ENCODE results near the gene ZNF329.
A peak's percentile ranks its signal among the peaks of the same experiment; 100 is the strongest.
"Not testable (repeated sequence)": the region's sequence is repeated elsewhere in the genome, so short reads cannot be mapped to it uniquely, and the experiment has no call there.

The ZNF329 gene

DNA sequence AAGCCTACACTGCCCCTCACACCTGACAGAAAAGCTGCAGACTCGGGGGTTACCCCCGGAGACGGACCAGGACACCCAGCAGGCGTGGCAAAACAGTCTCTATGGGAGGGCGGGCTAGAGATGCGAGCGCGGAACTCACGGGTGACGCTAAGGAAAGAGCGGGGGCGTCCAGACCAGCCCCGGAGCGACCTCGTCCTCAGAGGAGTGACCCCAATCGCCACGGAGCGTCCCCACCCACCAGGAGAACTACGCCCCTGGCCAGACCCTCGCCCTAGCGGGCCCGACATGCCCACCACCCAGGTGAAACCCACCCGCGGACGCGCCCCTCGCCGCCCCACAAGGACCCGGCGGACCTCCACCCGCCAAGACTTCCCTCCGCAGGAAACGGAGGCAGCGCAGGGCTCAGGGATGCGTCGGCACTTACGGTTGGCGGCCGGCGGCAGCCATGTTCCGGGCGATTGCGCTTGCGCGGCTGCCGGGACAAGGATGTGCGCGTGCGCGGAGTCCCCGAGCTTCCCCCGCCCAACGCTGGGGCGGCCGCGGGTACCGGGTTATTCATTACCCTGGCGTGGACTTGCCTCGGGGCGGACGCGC lies at the start of gene ZNF329:
ZNF329 (minus strand) TSS at position 462 of the 594 bp plus-strand sequence. CDS start 21,286 bp downstream, outside the sequence.
- DNase-seq: peak; percentile 94

DNA sequence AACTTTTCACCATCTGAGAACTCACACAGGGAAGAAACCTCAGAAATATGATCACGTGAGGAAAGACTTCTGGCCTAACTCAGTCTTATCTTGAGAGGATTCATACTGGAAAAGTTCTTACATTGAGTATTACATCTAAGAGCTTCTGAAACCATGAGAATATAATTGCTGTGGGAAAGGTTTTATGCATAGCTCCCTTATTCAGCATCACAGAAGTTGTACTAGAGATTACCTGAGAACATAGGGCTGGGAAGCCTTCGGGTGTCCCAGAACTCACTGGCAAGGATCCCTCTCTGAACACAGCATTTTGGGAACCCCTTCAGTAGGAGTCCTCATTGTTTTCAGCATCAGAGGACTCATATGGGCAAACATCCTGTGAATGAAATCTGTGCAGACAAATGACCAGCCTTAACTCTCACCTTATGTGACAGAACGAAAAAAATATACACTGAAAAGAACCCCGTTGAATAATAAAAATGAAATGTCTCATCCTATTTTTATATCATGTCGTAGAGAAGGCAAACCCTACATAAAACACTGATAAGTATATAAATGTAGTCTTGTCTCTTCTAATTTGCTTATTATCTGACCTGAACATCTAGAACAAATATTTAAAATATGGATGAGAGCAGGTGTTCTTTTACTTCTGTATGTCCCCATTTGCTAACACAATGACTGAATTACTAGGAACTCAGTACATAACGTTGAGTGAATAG lies 46.5 kb upstream of the ZNF329 start:
- no peak for DNase-seq

GRCh38 chr19:58183817-58184215 lies 33.2 kb upstream of the ZNF329 start:
- no peak for DNase-seq

DNA sequence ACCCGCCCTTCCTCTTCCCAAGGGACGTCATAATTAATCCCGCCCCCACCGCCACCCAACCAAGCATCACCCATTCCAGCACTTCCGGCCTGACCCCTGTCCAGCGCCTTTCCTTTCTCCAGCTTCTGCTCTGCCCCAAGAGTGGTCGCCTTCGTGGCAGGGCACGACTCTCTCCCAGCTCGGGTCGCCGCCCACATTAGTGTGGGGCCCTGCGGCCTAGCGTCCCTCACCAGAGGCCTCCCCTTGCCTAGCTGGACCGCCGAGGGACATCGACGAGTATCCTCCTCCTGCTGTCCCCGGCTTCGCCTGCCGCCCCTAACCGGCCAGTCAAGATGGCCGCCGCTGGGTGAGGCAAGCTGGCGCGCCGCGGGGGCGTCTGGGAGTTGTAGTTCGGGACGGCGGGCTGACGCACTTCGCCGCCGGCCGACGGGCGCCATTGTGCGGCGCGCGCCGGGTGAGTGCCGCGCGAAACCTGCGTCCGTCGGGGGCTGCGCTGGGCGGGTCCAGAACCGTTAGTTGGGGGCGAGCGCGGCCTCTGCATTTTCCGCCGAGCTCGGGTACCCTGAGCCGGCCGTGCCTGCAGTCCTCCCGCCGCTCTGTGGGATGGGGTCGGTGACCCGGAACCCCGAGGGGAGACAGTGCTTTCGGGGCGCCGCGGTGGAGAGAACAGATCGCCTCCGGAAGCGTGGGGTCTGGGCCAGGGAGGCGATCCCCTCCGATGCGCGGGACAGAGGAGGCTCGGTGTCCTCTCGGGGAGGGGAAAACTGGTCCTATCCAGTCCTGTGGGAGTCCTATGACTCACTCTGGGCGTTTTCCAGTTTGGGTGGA lies 32.6 kb upstream of the ZNF329 start, which contains the start of gene ZNF274:
ZNF274 (plus strand) TSS at position 73 of the 828 bp plus-strand sequence. CDS start 905 bp downstream, outside the sequence.
- DNase-seq: peak; percentile 95

- DNase-seq: peak; percentile 89
Observed at GRCh38 chr19:58182577-58182988, 32.0 kb upstream of the ZNF329 start.

DNA sequence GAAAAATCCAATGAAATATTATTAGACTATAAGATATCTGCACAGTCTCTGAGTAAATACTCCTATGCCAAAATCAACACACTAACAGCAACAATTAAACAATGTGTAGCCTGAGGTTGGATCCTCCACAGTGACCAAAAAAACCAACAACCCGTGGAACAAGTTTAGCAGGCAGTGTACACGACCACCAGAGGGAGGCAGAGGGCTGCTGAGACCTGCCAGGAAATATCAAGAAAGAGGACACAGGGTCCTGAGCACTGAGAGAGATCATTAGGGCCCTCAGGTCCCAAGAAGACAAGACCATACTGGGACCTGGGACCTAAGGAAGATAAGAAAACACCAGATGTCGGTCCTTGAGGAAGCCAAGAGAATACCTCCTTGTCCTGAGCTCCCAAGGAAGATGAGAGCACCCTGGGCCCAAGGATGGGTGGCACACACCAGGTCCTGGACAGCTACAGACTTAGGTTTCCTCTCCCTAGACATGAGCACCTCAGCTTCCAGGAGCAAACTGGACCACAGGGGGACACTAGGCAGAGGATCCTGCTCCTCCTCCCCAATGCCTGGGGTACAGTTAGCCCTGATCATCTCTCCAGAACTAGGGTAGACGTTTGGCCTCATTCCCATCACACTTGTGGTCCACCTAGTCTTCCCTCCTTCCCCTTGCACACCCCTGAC lies 31.4 kb upstream of the ZNF329 start:
- peak; percentile 74 for DNase-seq

GRCh38 chr19:58170860-58171259 lies 20.3 kb upstream of the ZNF329 start:
- DNase-seq: no peak

GRCh38 chr19:58166708-58167280 lies 16.2 kb upstream of the ZNF329 start:
- DNase-seq: no peak

- DNase-seq: no peak
Observed at GRCh38 chr19:58166268-58166667, 15.7 kb upstream of the ZNF329 start.

DNA sequence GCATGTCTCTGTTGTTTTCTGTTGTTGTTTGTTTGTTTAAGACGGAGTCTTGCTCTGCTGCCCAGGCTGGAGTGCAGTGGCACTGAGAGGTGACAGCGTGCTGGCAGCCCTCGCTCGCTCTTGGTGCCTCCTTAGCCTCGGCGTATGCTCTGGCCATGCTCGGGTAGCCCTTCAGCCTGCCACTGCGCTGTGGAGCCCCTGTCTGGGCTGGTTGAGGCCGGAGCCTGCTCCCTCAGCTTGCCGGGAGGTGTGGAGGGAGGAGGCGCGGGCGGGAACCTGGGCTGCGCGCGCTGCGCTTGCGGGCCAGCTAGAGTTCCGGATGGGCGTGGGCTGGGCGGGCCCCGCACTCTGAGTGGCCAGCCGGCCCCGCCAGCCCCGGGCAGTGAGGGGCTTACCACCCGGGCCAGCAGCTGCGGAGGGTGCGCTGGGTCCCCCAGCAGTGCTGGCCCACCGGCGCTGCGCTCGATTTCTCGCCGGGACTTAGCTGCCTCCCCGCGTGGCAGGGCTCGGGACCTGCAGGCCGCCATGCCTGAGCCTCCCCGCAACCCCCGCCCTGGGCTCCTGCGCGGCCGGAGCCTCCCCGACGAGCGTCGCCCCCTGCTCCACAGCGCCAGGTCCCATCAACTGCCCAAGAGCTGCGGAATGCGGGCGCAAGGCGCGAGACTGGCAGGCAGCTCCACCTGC lies 6.6 kb upstream of the ZNF329 start:
- no peak for DNase-seq

GRCh38 chr19:58154679-58155648 lies 4.4 kb upstream of the ZNF329 start:
- peak; percentile 98 for DNase-seq

DNA sequence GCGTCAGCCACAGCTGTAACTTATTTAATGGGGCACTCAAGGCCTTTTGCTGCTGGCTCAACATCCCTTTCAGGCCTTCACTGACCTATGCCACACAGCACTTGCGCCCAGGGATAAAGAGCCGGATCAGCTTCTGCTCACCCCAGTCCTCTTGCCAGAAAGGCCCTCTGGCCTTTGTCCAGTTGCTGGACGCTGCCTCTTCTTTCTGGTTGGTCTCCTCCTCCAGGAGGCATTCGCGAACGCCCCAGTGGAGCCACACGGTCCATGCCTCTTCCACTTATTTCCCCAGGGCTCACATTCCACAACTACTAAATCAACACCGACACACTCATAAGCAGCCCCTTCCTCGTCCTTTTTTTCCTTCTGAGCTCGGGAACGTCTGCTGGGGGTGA lies 3.7 kb upstream of the ZNF329 start:
- DNase-seq: no peak

- no peak for DNase-seq
Observed at GRCh38 chr19:58153386-58153785, 2.8 kb upstream of the ZNF329 start.

DNA sequence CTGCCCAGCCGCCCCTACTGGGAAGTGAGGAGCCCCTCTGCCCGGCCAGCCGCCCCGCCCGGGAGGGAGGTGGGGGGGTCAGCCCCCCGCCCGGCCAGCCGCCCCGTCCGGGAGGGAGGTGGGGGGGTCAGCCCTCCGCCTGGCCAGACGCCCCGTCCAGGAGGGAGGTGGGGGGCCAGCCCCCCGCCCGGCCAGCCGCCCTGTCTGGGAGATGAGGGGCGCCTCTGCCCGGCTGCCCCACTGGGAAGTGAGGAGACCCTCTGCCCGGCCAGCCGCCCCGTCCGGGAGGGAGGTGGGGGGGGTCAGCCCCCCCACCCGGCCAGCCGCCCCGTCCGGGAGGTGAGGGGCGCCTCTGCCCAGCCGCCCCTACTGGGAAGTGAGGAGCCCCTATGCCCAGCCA lies 3.1 kb downstream of the ZNF329 start:
- not testable (repeated sequence) for DNase-seq

GRCh38 chr19:58145849-58146248 lies 4.7 kb downstream of the ZNF329 start:
- no peak for DNase-seq

DNA sequence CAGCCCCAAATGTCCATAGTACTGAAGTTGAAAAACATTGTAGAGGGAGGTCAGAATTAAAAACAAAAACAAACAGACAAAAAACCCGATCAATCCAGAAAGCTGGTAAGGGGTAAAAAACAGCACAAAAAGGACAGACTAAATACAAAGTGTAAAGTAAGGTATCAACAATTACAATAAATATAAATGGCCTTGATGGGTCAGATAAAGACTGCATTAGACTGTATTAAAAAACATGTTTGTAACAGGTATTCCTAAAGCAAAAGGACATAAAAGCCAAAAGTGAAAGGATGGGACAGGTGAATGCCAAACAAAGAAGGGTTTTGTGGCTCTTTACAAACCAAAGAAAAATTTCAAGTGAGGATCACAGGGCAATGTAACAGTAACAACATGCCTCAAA lies 16.3 kb downstream of the ZNF329 start:
- DNase-seq: no peak

DNA sequence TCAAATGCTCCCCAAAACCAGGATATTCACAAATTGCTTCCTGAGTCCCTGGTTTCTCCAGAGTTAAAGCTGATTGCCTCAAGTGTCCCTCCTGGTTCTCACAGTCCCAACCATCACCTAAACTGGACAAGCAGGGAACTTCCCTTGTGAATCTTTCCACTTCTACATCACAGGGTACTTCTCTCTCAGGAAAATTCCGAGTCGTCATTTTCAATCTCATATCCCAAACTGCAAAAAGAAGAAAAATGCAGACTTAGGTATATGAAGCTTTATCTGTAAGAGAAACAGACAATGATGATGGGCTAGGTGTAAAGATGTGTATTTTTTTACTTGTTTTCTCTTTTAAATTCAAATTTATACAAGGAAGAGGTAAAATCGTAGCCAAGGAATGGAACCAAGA lies 21.3 kb downstream of the ZNF329 start:
- DNase-seq: no peak

GRCh38 chr19:58128041-58128685 lies 22.4 kb downstream of the ZNF329 start:
- no peak for DNase-seq

- DNase-seq: no peak
Observed at GRCh38 chr19:58123354-58123753, 27.2 kb downstream of the ZNF329 start.
